Measurements from ENCODE around the gene GOLGA8H. TPM values are rescaled to one million over a fixed set of nuclear protein-coding genes. Genes with fewer than 3 reads are reported as not detected.
"Not testable (repeated sequence)": the region's sequence is repeated elsewhere in the genome, so short reads cannot be mapped to it uniquely, and the experiment has no call there.

Gene GOLGA8H
- total RNA-seq, 3 donors from 2014 or later: 0.16 to 1.6 (median 0.29) TPM

DNA sequence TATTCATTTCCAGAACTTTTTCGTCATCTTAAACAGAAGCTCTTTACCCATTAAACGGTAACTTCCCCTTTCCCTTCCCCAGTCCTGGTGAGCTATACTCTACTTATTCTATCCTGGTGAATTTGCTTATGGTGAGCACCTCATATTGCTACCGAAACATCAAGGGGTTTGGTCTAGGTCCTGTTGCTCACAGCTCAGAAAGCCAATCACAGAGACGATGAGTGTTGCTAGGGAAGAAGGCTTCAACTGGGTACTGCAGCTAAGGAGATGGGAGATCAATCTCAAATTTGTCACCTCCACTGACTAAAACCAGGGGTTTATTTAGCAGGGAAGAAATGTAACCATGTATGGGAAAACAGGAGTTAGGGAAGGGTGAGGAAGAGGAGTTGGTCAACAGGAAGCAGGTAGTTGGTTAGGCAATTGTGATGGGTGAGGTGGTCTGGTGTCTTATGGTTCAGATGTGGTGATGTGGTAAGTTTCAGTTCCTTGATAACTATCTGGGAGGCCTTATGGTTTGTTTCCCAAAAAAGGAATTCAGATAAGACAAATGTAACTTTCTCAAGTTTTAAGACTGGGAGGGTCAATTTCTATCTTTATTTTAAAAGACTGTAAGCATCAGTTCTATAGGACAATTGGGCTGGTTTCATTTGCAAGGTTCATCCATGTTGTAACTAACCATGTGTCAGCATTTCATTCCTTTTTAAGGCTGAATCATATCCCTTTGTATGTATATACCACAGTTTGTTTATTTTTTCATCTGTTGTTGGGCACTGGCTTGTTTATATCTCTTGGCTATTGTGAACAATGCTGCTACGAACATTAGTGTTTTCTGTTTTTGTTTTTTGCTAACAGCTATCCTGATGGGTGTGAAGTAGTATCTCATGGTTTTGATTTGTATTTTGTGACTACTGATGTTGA, 46.4 kb downstream of the GOLGA8H start:
- Histone ChIP-seq H3K4me1 (no peaks in the 10 kb centered on the region), H3K4me3 (no peak overlapping the region), H3K27me3 (no peaks in the 10 kb centered on the region), H3K9me3 (no peaks in the 10 kb centered on the region), H3K27ac (no peak overlapping the region), H3K36me3 (no peaks in the 10 kb centered on the region)
- intact Hi-C loops (cut with DNase I; ENCODE audit: low total_unique reads): no loop called here
- no peak for DNase-seq (ENCODE audit: low spot score in 2 of 2)
- TF ChIP-seq, protein P1, sequence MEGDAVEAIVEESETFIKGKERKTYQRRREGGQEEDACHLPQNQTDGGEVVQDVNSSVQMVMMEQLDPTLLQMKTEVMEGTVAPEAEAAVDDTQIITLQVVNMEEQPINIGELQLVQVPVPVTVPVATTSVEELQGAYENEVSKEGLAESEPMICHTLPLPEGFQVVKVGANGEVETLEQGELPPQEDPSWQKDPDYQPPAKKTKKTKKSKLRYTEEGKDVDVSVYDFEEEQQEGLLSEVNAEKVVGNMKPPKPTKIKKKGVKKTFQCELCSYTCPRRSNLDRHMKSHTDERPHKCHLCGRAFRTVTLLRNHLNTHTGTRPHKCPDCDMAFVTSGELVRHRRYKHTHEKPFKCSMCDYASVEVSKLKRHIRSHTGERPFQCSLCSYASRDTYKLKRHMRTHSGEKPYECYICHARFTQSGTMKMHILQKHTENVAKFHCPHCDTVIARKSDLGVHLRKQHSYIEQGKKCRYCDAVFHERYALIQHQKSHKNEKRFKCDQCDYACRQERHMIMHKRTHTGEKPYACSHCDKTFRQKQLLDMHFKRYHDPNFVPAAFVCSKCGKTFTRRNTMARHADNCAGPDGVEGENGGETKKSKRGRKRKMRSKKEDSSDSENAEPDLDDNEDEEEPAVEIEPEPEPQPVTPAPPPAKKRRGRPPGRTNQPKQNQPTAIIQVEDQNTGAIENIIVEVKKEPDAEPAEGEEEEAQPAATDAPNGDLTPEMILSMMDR (IDR thresholded peaks at IDR 0.05): no peak
- no peak for TF ChIP-seq POLR2AphosphoS5 (IDR thresholded peaks at IDR 0.05)
- no peak for TF ChIP-seq POLR2A (IDR thresholded peaks at IDR 0.05)

DNA sequence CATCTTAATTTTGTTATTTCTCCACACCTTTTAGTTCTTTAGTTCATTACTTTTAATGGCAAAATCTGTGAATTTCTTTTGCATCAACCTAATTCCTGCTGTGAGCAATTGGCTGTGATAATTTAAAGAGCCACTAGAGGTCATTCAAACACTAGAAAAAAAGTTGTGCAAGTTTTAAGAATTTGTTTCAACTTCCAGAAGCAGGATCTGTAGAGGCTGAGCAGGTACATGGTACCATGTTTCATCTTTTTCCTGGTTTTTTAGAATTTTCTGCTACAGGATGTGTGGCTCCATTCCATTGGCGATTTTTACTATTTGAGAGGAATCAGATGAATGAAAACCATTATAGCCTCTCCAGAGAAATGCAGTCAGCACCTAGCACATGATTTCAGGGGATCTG, 57.3 kb downstream of the GOLGA8H start:
- H3K27ac ChIP-seq; H3K4me1 ChIP-seq; H3K9me3 ChIP-seq; H3K36me3 ChIP-seq; DNase-seq (ENCODE audit: low spot score in 2 of 2); H3K27me3 ChIP-seq; intact Hi-C loops (cut with DNase I; ENCODE audit: low total_unique reads); H3K4me3 ChIP-seq: not testable (repeated sequence)
- TF ChIP-seq, protein P1 (IDR thresholded peaks at IDR 0.05): peak in 1 of 3 donors; percentile 47

Other genes with a start within 250 kb of the GOLGA8H start
- gene CHRFAM7A, start 210.5 kb upstream of the GOLGA8H start, total RNA-seq: 1 to 10 TPM in 1 of 3 donors, under 1 TPM in 2; 0.73 to 3.3 (median 0.80) TPM
- 1 to 10 TPM; 4.2 to 5.6 (median 4.5) TPM for gene GOLGA8R, start 189.8 kb upstream of the GOLGA8H start, total RNA-seq
- 1 to 10 TPM in 2 of 3 donors, under 1 TPM in 1; 0.59 to 4.3 (median 1.9) TPM for gene GOLGA8Q, start 52.0 kb upstream of the GOLGA8H start, total RNA-seq